Fibroblast of peridontal ligament (primary cell): ENCODE results near the gene STAT1.

ENCODE experiments used
- DNase-seq: peaks from one replicate; pipeline ENCODE4 v3.0.0-alpha.2; 2010; ENCODE audit errors: extremely low read depth

Gene STAT1

GRCh38 chr2:190959911-190960788 is 53.8 kb downstream of the STAT1 start:
- no peak for DNase-seq

- DNase-seq = no peak
Measured at GRCh38 chr2:190953257-190953656, 60.7 kb downstream of the STAT1 start.

- no peak for DNase-seq
Measured at GRCh38 chr2:190950566-190950991, 63.4 kb downstream of the STAT1 start.

- no peak for DNase-seq
Measured at GRCh38 chr2:190948671-190949070, 65.3 kb downstream of the STAT1 start.

GRCh38 chr2:190947711-190948251 is 66.2 kb downstream of the STAT1 start:
- DNase-seq = peak; percentile 77

GRCh38 chr2:190947141-190947540 is 66.8 kb downstream of the STAT1 start:
- DNase-seq = no peak

GRCh38 chr2:190943706-190944105 is 70.3 kb downstream of the STAT1 start:
- no peak for DNase-seq

- no peak for DNase-seq
Measured at GRCh38 chr2:190942697-190943096, 71.3 kb downstream of the STAT1 start.

GRCh38 chr2:190941571-190941970 is 72.4 kb downstream of the STAT1 start:
- DNase-seq = no peak

GRCh38 chr2:190940454-190940853 is 73.5 kb downstream of the STAT1 start:
- peak; percentile 57 for DNase-seq

- peak; percentile 62 for DNase-seq
Measured at GRCh38 chr2:190938771-190939335, 75.1 kb downstream of the STAT1 start.

- DNase-seq = no peak
Measured at GRCh38 chr2:190935054-190935453, 78.9 kb downstream of the STAT1 start.

GRCh38 chr2:190933361-190933760 is 80.6 kb downstream of the STAT1 start:
- no peak for DNase-seq

GRCh38 chr2:190932514-190932913 is 81.5 kb downstream of the STAT1 start:
- no peak for DNase-seq

GRCh38 chr2:190930411-190930810 is 83.6 kb downstream of the STAT1 start:
- DNase-seq = no peak

- no peak for DNase-seq
Measured at GRCh38 chr2:190929919-190930318, 84.1 kb downstream of the STAT1 start.

GRCh38 chr2:190927301-190927700 is 86.7 kb downstream of the STAT1 start:
- DNase-seq = peak; percentile 70

GRCh38 chr2:190922376-190922775 is 91.6 kb downstream of the STAT1 start:
- no peak for DNase-seq

GRCh38 chr2:190920085-190920484 is 93.9 kb downstream of the STAT1 start:
- DNase-seq = no peak
